Bronchial epithelial cell (primary cell): ENCODE results near the gene PARP15. TPM values are rescaled to one million over a fixed set of nuclear protein-coding genes. Genes with fewer than 3 reads are reported as not detected.

Experiments used
- DNase-seq: peaks from one replicate; pipeline ENCODE4 v3.0.0-alpha.2; 2010; ENCODE audit warnings: low read depth
- FAIRE-seq: peaks from 2 replicates; lab custom pipeline; 2011; peaks lifted over from hg19 to GRCh38; lab: Jason Lieb, UNC
- H3K27me3 ChIP-seq: 2 replicates; pipeline ENCODE4 v1.5.1; 2011; ENCODE audit warnings: low read length; ENCODE audit not compliant: control insufficient read depth, insufficient read depth
- H3K36me3 ChIP-seq: 2 replicates; pipeline ENCODE4 v1.5.1; 2011; ENCODE audit warnings: low read length; ENCODE audit not compliant: control insufficient read depth, insufficient read depth
- H3K4me3 ChIP-seq: 2 replicates; pipeline ENCODE4 v1.5.1; 2011; ENCODE audit warnings: mild to moderate bottlenecking, low read depth, low read length, control low read depth
- CTCF ChIP-seq: IDR thresholded peaks from 2 replicates; pipeline ENCODE4 v1.5.1; 2011; ENCODE audit warnings: mild to moderate bottlenecking, moderate library complexity, low read length, control low read depth, inconsistent platforms; ENCODE audit not compliant: insufficient read depth, severe bottlenecking
- total RNA-seq: library from RNA; depleted of rRNA; stranded (reverse); fragments of >200 nt; gene quantifications from 2 replicates; pipeline ENCODE4 v1.2.1, GENCODE V29; 2014

PARP15 gene
- total RNA-seq, 1 donor from 2014 or later = 0.26 TPM

- peaks cover 1% of the 10 kb centered on the region for H3K36me3 ChIP-seq
- no peak for TF ChIP-seq CTCF
- H3K27me3 ChIP-seq = no peaks in the 10 kb centered on the region
- FAIRE-seq (no peak), DNase-seq (no peak)
- no peak overlapping the region for H3K4me3 ChIP-seq
These were observed 40.8 kb upstream of the PARP15 start for GRCh38 chr3:122536632-122537001.

- FAIRE-seq = peak; percentile 13
- no peak for DNase-seq
These were observed 38.4 kb upstream of the PARP15 start for GRCh38 chr3:122538956-122539490.

GRCh38 chr3:122546151-122546550 lies 31.3 kb upstream of the PARP15 start:
- DNase-seq (no peak), FAIRE-seq (no peak)
- Histone ChIP-seq H3K4me3 (no peak overlapping the region), H3K27me3 (no peaks in the 10 kb centered on the region), H3K36me3 (peaks cover 3% of the 10 kb centered on the region)
- TF ChIP-seq CTCF = no peak

More at GRCh38 chr3:122538956-122539490, 38.4 kb upstream of the PARP15 start:
- Histone ChIP-seq H3K27me3 (no peaks in the 10 kb centered on the region), H3K4me3 (no peak overlapping the region), H3K36me3 (no peaks in the 10 kb centered on the region)
- TF ChIP-seq CTCF = no peak

GRCh38 chr3:122548076-122548475 lies 29.4 kb upstream of the PARP15 start:
- Histone ChIP-seq H3K27me3 (no peaks in the 10 kb centered on the region), H3K36me3 (peaks cover 4% of the 10 kb centered on the region), H3K4me3 (no peak overlapping the region)
- FAIRE-seq = no peak
- no peak for TF ChIP-seq CTCF
- no peak for DNase-seq

GRCh38 chr3:122548619-122549018 lies 28.8 kb upstream of the PARP15 start:
- H3K4me3 ChIP-seq = no peak overlapping the region
- TF ChIP-seq CTCF = no peak
- no peaks in the 10 kb centered on the region for H3K27me3 ChIP-seq
- H3K36me3 ChIP-seq = peaks cover 4% of the 10 kb centered on the region
- DNase-seq (no peak), FAIRE-seq (no peak)

GRCh38 chr3:122553171-122553570 lies 24.3 kb upstream of the PARP15 start:
- no peak for FAIRE-seq
- Histone ChIP-seq H3K27me3 (no peaks in the 10 kb centered on the region), H3K4me3 (no peak overlapping the region), H3K36me3 (peaks cover 8% of the 10 kb centered on the region)
- DNase-seq = no peak
- TF ChIP-seq CTCF = no peak
